Endothelial cell of umbilical vein (primary cell): Measurements from ENCODE around the gene OPRM1. TPM values are rescaled to one million over a fixed set of nuclear protein-coding genes. Genes with fewer than 3 reads are reported as not detected.

Source experiments
- BruUV-seq: library from RNA; stranded (reverse); fragments of 400-500 nt; replicated peaks from 2 replicates; lab custom pipeline; 2021; lab: Mats Ljungman, UMichigan
- CTCF ChIA-PET: fragments of 300-600, 350-600 bp; sonication (Branson Sonifier 250); formaldehyde crosslinking; loops from one replicate; lab custom pipeline; 2021; ENCODE audit warnings: antibody characterized with exemption, inconsistent platforms; lab: Charles Lee
- POLR2A ChIA-PET: fragments of 300-600, 350-600 bp; sonication (Branson Sonifier 250); formaldehyde crosslinking; loops from one replicate; lab custom pipeline; 2021; ENCODE audit warnings: antibody characterized with exemption, inconsistent platforms; lab: Charles Lee
- DNase-seq: peaks from one replicate; pipeline ENCODE4 v3.0.0-alpha.2; 2011; ENCODE audit warnings: low read depth, low spot score
- FAIRE-seq: peaks from 2 replicates; lab custom pipeline; 2011; peaks lifted over from hg19 to GRCh38; lab: Jason Lieb, UNC
- H2AFZ ChIP-seq: 2 replicates; pipeline ENCODE4 v1.6.0; 2012; ENCODE audit warnings: low read depth, low read length, control low read depth, inconsistent platforms
- H3K27ac ChIP-seq: 2 replicates; pipeline ENCODE4 v1.5.1; 2011; ENCODE audit warnings: low read depth, mild to moderate bottlenecking, control low read depth, low read length, moderate library complexity; ENCODE audit not compliant: insufficient read depth
- H3K27me3 ChIP-seq, 2 experiments: 2 replicates each; pipeline versions ENCODE4 v1.6.0 to v1.6.1; 2011; ENCODE audit warnings: low read length in 2 of 2, mixed read lengths in 1 of 2; ENCODE audit not compliant: control insufficient read depth in 2 of 2, insufficient read depth in 2 of 2
- H3K36me3 ChIP-seq, 2 experiments: 2 replicates in 1 of 2; 3 replicates in 1 of 2; pipeline ENCODE4 v1.5.1; 2011; ENCODE audit warnings: low read length in 2 of 2, mild to moderate bottlenecking in 1 of 2, moderate library complexity in 1 of 2; ENCODE audit not compliant: control insufficient read depth in 2 of 2, insufficient read depth in 2 of 2; ENCODE audit errors: extremely low read depth in 1 of 2
- H3K4me1 ChIP-seq: 3 replicates; pipeline ENCODE4 v1.5.1; 2011; ENCODE audit warnings: mild to moderate bottlenecking, low read length; ENCODE audit not compliant: control insufficient read depth, insufficient read depth; ENCODE audit errors: extremely low read depth
- H3K4me2 ChIP-seq: 2 replicates; pipeline ENCODE4 v1.6.1; 2011; ENCODE audit warnings: low read length, control low read depth, mixed read lengths; ENCODE audit not compliant: insufficient read depth
- H3K4me3 ChIP-seq, 3 experiments: fragments of 200-600 bp in 1 of 3; sonication (generic), shearing (Covaris generic) in 1 of 3; replicated peaks in 1 of 3; 2 replicates each; pipeline ENCODE4 v1.5.1; 2011 to 2016; ENCODE audit warnings: control low read depth in 3 of 3, low read length in 3 of 3, mild to moderate bottlenecking in 2 of 3, inconsistent platforms in 1 of 3, low read depth in 1 of 3, moderate library complexity in 1 of 3; ENCODE audit not compliant: insufficient read depth in 1 of 3
- H3K79me2 ChIP-seq: 2 replicates; pipeline ENCODE4 v1.6.0; 2012; ENCODE audit warnings: low read length, inconsistent platforms; ENCODE audit not compliant: control insufficient read depth, insufficient read depth
- H3K9ac ChIP-seq: replicated peaks from 2 replicates; pipeline ENCODE3; 2011; ENCODE audit warnings: low read length, control low read depth; ENCODE audit not compliant: insufficient read depth; ENCODE audit errors: extremely low read depth
- H3K9me1 ChIP-seq: replicated peaks from 3 replicates; pipeline ENCODE4 v1.6.0; 2011; ENCODE audit warnings: mild to moderate bottlenecking, low read length; ENCODE audit not compliant: control insufficient read depth, insufficient read depth; ENCODE audit errors: extremely low read depth
- H3K9me3 ChIP-seq: replicated peaks from 2 replicates; pipeline ENCODE4 v1.5.1; 2012; ENCODE audit warnings: low read length, inconsistent platforms; ENCODE audit not compliant: control insufficient read depth, insufficient read depth
- H4K20me1 ChIP-seq: replicated peaks from 2 replicates; pipeline ENCODE3; 2011; ENCODE audit warnings: mild to moderate bottlenecking, low read length; ENCODE audit not compliant: control insufficient read depth, insufficient read depth; ENCODE audit errors: extremely low read depth
- EZH2 ChIP-seq: IDR thresholded peaks from 2 replicates; pipeline ENCODE4 v1.6.1; 2012; ENCODE audit warnings: borderline replicate concordance, low read depth, mild to moderate bottlenecking, moderate library complexity, low read length, inconsistent platforms; ENCODE audit not compliant: severe bottlenecking
- FOS ChIP-seq: IDR thresholded peaks from 2 replicates; pipeline ENCODE4 v1.6.1; 2011; ENCODE audit warnings: mild to moderate bottlenecking, low read length, moderate library complexity, borderline replicate concordance; ENCODE audit not compliant: insufficient read depth
- GATA2 ChIP-seq: IDR thresholded peaks from 2 replicates; pipeline ENCODE4 v1.7.0; 2011; ENCODE audit warnings: low read depth, mild to moderate bottlenecking, moderate library complexity, mixed read lengths, low read length; ENCODE audit not compliant: insufficient read length, insufficient read depth
- JUN ChIP-seq: IDR thresholded peaks from 2 replicates; pipeline ENCODE4 v1.6.1; 2011; ENCODE audit warnings: borderline replicate concordance, low read depth; ENCODE audit not compliant: insufficient read length, insufficient read depth
- MYC ChIP-seq: IDR thresholded peaks from one replicate; pipeline ENCODE4 v1.6.1; 2011; ENCODE audit warnings: mild to moderate bottlenecking, low read depth, low read length
- POLR2A ChIP-seq: IDR thresholded peaks from 2 replicates; pipeline ENCODE4 v1.6.1; 2012; ENCODE audit warnings: low read depth, mild to moderate bottlenecking, control low read depth, low read length
- POLR2AphosphoS5 ChIP-seq: IDR thresholded peaks from 2 replicates; pipeline ENCODE4 v1.6.1; 2012; ENCODE audit warnings: low read depth, mild to moderate bottlenecking, control low read depth, low read length, moderate library complexity; ENCODE audit not compliant: insufficient read depth
- dilution Hi-C: fragments of 300-500 bp; cut with MboI; formaldehyde crosslinking; loops from one replicate; pipeline ENCODE4 v1.15.0; 2019; ENCODE audit warnings: low sequenced_read_pairs; ENCODE audit not compliant: extremely low pct_ligation_motif_present
- intact Hi-C: fragments of 100-400 bp; cut with micrococcal nuclease; formaldehyde crosslinking; loops from one replicate; pipeline ENCODE4 v1.10.0; 2022
- polyA plus RNA-seq, 4 experiments: library from polyadenylated mRNA; depleted of rRNA in 3 of 4; stranded (reverse) in 3 of 4; unstranded in 1 of 4; fragments of >200 nt; gene quantifications; 2 replicates each; pipeline versions ENCODE4 v1.2.1 to v1.2.3, GENCODE V29; 2011 to 2012; ENCODE audit warnings: missing spikeins in 1 of 4
- total RNA-seq: library from RNA; stranded (reverse); gene quantifications from 2 replicates; pipeline ENCODE4 v1.2.3, GENCODE V29; 2021
- TF ChIP-seq, protein P1 (sequence below), 2 donors: IDR thresholded peaks; 1 replicate in 1 of 2; 2 replicates in 1 of 2; pipeline ENCODE4 v1.5.1; 2011; ENCODE audit warnings: low read length in 2 of 2, mild to moderate bottlenecking in 2 of 2, moderate library complexity in 2 of 2, control low read depth in 1 of 2, inconsistent platforms in 1 of 2, low read depth in 1 of 2; ENCODE audit not compliant: insufficient read depth in 1 of 2; ENCODE audit errors: extremely low read depth in 1 of 2
- TF ChIP-seq, protein P2 (sequence below): IDR thresholded peaks from 2 replicates; pipeline ENCODE4 v1.6.1; 2011; ENCODE audit not compliant: insufficient read depth, insufficient read length

OPRM1 gene
- total and polyA plus RNA-seq, 2 donors (not counting 3 experiments of a cell fraction or from before 2014, with no cell fraction given), result not detected

GRCh38 chr6:154138793-154139192, 99.8 kb downstream of the OPRM1 start:
- Histone ChIP-seq H3K27ac (no peak overlapping the region), H4K20me1 (no peaks in the 10 kb centered on the region), H3K9me1 (no peaks in the 10 kb centered on the region), H3K4me3 (no peak overlapping the region), H3K36me3 (no peaks in the 10 kb centered on the region), H3K9me3 (no peaks in the 10 kb centered on the region), H3K27me3 (no peaks in the 10 kb centered on the region), H3K79me2 (no peaks in the 10 kb centered on the region), H3K4me2 (no peak overlapping the region), H2AFZ (no peak overlapping the region), H3K9ac (no peak overlapping the region), H3K4me1 (no peaks in the 10 kb centered on the region)
- no TSS peak for BruUV-seq
- intact Hi-C loops (no loop called here), dilution Hi-C loops (no loop called here)
- CTCF ChIA-PET, result no interaction called here
- TF ChIP-seq EZH2 (no peak), GATA2 (no peak), JUN (no peak), MYC (no peak), POLR2AphosphoS5 (no peak), FOS (no peak), POLR2A (no peak)
- TF ChIP-seq, protein P1, sequence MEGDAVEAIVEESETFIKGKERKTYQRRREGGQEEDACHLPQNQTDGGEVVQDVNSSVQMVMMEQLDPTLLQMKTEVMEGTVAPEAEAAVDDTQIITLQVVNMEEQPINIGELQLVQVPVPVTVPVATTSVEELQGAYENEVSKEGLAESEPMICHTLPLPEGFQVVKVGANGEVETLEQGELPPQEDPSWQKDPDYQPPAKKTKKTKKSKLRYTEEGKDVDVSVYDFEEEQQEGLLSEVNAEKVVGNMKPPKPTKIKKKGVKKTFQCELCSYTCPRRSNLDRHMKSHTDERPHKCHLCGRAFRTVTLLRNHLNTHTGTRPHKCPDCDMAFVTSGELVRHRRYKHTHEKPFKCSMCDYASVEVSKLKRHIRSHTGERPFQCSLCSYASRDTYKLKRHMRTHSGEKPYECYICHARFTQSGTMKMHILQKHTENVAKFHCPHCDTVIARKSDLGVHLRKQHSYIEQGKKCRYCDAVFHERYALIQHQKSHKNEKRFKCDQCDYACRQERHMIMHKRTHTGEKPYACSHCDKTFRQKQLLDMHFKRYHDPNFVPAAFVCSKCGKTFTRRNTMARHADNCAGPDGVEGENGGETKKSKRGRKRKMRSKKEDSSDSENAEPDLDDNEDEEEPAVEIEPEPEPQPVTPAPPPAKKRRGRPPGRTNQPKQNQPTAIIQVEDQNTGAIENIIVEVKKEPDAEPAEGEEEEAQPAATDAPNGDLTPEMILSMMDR (IDR thresholded peaks at IDR 0.05; ENCODE audit: extremely low read depth in 1 of 2, insufficient read depth in 1 of 2, low read depth in 1 of 2, low read length in 2 of 2), result no peak
- TF ChIP-seq, protein P2, sequence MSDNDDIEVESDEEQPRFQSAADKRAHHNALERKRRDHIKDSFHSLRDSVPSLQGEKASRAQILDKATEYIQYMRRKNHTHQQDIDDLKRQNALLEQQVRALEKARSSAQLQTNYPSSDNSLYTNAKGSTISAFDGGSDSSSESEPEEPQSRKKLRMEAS, result no peak
- no peak for FAIRE-seq
- POLR2A ChIA-PET, result no interaction called here
- no peak for DNase-seq
